HG03460 (cell line): ENCODE data around the gene CLEC3A.
"Not testable (repeated sequence)": the region's sequence is repeated elsewhere in the genome, so short reads cannot be mapped to it uniquely, and the experiment has no call there.

ENCODE experiments used
- ATAC-seq: cut with Tn5 transposase; IDR thresholded peaks from one replicate; pipeline ENCODE4 v1.9.1; 2021; ENCODE audit not compliant: unreplicated experiment

CLEC3A gene

DNA sequence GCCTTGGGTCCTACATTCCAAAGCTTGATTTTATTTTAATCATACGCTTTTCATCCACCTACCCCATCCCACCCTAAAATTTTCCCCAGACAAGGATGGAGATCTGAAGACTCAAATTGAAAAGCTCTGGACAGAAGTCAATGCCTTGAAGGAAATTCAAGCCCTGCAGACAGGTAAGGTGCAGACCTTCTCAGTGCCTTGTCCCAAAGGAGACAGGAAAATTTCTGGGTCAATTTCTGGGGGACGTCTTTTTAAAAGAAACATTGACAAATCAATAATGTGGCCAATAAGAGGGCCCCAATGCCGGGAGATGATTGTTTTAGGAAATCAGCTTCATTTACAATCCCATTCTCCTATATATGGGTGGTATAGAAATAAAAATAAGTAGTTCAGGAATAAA, 5.7 kb downstream of the CLEC3A start:
- no peak for ATAC-seq

DNA sequence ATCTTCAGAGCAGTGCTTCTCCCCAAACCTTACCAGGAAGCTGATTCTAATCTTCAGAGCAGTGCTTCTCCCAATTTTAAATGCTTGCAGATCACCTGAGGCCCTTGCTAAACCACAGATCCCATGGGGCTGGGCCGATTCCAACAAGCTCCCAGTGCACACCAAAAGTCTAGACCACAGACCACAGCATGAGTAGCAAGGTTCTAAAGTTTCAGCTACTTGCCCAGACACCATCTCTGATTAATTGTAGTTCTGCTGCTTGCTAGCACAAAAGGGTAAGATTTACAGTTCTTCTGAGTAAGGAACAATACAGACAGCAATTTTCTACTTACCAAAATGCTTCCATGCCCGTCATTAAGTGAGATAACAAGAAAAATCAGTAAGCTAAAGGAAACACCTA, 12.2 kb downstream of the CLEC3A start:
- ATAC-seq, result no peak

DNA sequence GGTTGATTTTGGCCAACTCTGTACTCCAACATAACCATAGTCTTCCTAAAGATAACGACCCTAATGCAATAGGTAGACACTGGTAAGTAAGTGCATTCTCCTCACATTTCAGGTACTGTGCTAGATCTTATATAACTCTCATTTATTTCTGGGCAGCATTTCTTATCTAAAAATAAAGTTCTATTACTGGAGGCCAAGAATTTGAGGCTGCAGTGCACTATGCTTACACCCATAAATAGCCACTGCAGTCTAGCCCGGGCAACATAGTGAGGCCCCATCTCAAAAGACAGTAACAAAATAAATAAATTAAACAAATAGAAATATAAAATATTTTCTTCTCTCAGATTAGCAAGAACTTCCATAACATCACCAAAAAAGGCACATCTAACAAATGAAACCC, 12.7 kb downstream of the CLEC3A start:
- no peak for ATAC-seq

DNA sequence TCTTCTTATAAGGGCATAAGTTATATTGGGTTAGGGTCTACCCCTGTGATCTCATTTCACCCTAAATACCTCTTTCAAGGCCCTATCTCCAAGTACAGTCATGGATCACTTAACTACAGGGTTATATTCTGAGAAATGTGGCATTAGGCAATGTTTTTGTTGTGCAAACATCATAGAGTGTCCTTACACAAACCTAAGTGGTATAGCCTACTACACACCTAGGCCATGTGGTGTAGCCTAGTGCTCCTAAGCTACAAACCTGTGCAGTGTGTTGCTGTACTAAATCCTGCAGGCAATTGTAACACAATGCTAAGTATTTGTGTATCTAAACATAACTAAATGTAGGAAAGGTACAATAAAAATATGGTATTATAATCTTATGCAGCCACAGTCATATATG, 18.0 kb downstream of the CLEC3A start:
- no peak for ATAC-seq

DNA sequence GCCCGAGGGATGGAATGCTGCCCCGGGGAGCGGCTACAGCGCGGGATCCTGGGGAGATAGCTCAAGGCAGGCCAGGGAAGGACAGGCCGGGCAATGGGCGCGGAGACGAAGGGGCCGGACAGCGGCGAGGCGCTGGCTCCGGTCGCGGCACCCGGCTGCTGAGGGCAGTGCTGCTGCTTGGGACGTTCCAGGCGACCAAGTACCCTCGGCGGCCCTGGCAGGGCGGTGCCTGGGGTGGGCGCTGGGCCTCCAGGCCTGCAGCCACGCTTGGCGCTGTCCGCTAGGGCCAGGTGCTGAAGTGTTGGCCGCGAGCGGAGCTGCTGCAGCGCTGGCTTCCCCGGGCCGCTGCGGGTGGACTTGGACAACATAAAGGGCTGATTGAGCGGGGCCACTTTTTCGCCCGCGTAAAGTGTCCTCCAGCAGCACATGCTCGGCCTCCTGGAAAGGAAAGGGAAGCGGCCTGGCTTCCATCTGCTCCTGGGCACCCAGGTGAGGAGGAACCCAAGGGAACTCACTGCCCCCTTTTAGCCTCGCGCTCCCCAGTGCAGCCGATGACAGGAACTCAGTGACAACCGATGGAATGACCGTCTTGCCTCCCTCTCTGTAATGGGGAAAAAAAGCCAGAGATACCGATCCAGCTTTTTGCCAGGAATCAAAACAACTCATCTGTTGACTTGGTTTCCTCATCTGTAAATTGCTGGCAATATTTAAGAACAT, 23.7 kb downstream of the CLEC3A start:
- ATAC-seq, result no peak

DNA sequence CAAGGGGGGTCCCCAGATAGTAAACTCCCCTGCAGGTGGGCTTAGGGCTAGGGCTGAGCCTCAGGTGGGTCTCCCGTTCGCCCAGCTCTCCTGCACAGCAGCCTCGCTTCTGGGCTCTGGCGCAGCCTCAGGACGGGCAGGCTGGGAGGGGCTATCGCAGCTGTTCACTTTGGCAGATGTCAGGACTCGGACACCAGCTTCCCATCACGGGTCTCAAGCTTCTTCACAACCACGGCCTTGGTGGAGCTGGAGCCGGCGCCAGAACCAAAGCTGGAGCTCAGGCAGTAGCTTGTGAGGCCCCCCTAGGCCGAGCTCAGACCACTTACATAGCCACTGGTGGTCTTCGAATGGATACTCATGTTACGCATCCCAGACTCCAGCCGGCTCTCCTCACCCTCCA, 26.0 kb downstream of the CLEC3A start:
- no peak for ATAC-seq

DNA sequence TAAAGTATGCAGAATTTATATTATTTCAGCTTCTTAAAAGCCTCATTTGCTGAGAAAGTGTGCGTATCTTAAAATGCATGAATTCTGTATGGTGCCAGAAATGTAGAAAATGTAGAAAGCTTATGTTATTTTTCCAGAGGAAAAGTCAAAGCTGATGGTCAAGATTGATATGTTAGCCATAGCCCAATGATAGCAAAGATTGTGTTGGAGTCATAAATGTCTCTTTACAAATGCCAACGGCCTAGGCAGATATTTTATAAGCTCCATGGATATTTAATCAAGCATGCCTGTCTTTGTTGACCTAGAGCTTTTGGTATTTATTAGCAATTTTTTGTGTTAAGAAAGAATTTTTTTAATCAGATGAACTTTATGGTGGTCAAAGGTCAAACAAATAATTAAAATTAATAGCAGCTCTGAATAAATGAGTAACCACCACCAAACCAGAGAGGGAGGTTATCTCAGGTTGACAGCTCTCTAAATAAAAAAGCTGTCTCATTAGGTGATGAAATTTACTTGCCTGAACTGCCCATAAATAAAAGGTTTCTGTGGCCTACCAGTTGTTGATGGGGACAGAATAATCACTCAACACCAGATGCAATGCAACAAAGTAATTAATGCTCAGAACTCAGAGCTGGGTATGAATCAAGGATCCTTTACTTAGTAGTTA, 28.5 kb downstream of the CLEC3A start:
- no peak for ATAC-seq

DNA sequence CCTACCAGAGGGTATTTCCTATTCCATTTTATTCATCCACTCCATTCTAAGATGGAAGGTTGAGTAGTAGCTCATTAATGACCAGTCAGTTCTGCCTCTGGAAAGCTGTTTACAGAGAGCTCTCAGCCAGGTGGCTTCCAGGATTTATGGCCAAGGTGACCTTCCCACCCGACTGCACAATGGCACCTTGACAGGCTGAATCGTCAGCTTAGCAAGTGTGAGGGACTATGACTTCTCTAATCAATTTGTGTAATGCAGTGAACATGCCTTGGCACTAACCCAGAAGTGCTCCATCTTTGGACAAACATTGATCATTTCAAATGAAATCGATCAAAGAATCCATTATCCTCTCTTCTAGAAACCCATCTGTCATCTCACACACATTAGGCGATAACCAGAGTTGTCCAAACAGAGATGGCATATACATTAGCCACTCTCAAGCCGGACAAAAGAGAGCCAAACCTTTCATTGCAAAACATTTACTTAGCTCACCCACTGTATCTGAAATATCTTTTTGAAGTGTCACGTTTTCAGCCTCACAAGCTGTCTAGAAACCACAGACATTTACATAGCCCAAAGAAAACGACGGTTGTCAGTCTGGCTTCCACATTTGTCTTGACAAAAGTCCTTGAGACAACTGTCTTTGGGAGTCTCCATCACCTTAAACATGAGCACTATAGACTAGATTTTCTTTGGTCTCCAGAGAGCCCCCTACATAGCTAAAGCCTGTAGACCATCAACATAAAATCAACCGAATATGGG, 35.6 kb downstream of the CLEC3A start:
- ATAC-seq, result no peak

DNA sequence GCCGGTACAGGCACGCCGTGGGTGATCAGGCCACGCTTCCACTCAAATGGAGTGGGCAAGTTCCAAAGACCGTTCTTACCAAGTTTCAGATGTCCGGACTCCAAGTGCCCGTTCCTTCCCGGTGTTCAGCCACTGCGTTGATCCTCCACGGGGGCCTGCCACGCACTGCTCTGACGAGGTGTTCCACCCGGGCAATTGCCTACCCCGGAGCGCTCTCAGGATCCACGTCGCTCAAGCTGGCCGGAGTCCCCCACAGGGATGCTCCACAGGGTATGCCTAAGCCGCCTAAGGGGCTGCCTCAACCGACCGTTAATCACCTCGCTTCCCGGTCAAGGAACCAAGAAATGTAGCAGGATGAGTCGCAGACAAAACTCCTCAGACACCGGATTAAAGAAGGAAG, 37.5 kb downstream of the CLEC3A start:
- not testable (repeated sequence) for ATAC-seq

DNA sequence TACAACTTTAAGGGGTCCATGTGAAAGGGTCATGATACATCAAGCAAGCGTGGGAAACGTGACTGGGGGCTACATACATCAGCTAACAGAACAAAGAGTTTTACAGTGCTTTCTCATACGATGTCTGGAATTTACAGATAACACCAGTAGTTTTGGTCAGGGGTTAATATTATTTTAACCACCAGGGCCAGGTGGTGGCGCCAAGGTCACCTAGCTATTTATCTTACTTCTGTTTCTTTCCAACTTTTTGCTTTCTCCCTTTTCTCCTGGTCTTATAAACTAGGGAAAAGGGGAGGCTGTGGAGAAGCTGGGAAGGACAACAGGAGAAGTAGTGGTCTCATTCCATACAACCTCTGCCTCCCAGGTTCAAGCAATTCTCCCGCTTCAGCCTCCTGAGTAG, 37.9 kb downstream of the CLEC3A start:
- ATAC-seq, result no peak

DNA sequence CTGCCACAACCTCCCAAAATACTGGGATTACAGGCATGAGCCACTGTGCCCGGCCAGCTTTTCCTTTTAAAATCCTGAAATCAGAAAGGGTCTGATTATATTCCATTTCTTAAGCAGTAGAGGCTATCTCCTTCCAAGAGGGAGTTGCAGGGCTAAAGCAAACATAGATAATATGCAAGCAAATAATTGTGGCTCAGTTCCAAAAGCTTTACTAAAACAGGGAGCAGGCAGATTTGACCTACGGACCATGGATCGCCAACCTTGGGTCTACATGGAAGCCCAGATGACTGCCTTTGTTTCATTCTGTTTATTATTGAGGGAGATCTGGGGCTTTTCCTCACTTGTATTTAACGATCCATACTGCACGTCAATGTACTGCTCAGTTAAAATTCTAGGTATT, 38.5 kb downstream of the CLEC3A start:
- no peak for ATAC-seq

DNA sequence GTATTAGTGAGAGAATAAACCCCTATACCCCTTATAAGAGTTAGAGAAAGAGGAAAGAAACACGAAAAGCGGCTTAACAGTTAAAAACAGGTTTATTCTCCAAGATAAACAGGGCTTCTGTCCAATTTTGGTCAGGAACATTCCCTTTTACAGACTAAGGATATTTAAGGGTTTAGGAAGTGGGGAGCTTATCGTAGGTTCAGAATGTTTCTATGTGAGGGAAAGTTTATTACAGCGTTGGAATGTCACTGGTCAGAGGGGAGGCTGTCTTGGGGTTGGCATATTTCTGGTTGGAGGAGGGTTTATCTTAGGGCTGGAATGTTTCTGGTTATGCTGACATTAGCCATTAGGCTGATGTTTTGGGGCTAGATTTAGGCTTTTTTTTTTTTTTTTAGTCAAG, 43.0 kb downstream of the CLEC3A start:
- no peak for ATAC-seq

DNA sequence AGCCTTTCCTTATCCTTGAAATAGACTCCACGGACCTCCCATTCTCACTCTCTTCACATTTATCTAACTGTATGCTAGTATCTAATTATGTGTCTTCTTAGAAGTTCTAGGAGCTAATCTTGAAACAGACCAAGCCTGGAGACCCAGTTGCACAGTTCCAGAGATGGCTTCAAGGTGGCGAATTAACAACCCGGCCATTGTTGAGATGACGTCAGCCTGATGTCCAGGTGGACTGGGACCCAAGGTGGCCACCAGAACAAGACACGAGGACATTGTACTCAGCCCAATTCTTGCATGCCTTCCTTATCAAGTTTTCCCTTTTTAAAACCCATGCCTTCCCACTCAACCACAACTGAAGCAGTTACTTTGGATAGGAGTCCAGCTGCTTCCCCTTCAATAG, 47.6 kb downstream of the CLEC3A start:
- ATAC-seq, result no peak

DNA sequence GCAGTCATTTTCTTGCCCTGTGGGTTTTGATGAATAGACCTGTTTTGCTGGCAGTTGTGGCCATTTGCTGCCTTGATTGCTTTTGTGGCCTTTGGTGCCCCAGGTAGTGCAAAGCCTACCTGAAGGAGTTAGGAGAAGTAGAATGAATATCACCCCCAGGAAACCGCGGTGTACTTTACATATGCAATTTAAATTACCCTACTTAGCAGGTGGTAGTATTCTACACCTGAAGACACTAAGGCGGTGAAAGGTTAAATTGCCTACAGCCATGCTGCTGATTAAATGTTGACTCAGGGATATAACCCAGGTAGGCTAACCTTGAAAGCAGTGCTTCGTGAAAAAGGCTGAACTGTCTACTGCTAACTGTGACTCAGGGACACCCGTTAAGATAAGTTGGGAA, 49.9 kb downstream of the CLEC3A start:
- no peak for ATAC-seq

DNA sequence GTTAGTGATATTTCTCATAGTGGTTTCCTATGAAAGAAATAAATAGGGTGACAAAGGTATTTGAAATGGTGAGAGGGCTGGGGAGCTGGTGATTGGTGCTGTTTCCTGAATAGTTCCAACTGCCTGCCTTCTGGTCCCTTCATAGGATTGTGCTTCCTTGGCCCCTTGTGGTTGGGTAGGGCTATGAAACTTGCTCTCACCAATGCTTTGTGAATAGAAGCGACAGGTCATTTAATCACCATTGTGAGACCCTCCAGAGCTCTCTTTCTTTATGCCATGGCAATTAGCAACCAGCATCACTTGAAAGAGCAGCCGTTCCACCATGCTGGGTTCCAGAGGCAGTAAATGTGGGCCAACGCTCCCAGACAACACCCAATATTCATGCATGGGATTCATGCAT, 53.5 kb downstream of the CLEC3A start:
- ATAC-seq, result no peak

DNA sequence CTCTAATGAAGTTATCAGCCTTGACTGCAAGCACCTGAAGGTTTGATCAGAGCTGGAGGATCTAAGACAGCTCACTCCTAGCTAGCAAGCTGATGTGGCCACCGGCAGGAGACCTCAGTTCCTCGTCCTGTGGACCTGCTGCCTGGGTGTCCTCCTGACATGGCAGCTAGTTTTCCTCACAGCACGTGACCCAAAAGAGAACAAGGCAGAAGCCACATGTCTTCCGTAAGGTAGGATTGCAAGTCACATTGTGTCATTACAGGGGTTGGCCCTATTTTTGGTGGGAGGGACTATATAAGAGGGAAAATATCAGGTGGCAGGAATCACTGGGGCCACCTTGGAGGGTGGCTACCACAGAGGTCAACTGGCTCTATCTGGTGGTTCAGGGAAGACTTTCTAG, 59.0 kb downstream of the CLEC3A start:
- no peak for ATAC-seq
